Effector memory CD4-positive, alpha-beta T cell (primary cell): Measurements from ENCODE around the gene TTN.

Experiments used
- DNase-seq, 3 donors: peaks; one replicate each; pipeline ENCODE4 v3.0.0-alpha.2; 2020
- H3K27ac ChIP-seq: 2 replicates; pipeline ENCODE4 v1.7.0; 2013; ENCODE audit warnings: mild to moderate bottlenecking, low read length, moderate library complexity; ENCODE audit not compliant: insufficient read depth, poor library complexity, severe bottlenecking
- H3K27me3 ChIP-seq: replicated peaks from 2 replicates; pipeline ENCODE4 v1.7.0; 2013; ENCODE audit warnings: mild to moderate bottlenecking, low read length; ENCODE audit not compliant: insufficient read depth, control insufficient read depth, poor library complexity, severe bottlenecking
- H3K36me3 ChIP-seq: 2 replicates; pipeline ENCODE4 v1.7.0; 2013; ENCODE audit warnings: mild to moderate bottlenecking, low read length, moderate library complexity; ENCODE audit not compliant: control insufficient read depth, insufficient read depth
- H3K4me1 ChIP-seq: 2 replicates; pipeline ENCODE4 v1.7.0; 2013; ENCODE audit warnings: low read length, mild to moderate bottlenecking; ENCODE audit not compliant: control insufficient read depth, insufficient read depth, poor library complexity, severe bottlenecking
- H3K4me3 ChIP-seq: 2 replicates; pipeline ENCODE4 v1.7.0; 2013; ENCODE audit warnings: low read length, low read depth, mild to moderate bottlenecking; ENCODE audit not compliant: insufficient read depth, poor library complexity, severe bottlenecking
- H3K9me3 ChIP-seq: 2 replicates; pipeline ENCODE4 v1.7.0; 2013; ENCODE audit warnings: mild to moderate bottlenecking, low read length, moderate library complexity; ENCODE audit not compliant: control insufficient read depth

Gene TTN

DNA sequence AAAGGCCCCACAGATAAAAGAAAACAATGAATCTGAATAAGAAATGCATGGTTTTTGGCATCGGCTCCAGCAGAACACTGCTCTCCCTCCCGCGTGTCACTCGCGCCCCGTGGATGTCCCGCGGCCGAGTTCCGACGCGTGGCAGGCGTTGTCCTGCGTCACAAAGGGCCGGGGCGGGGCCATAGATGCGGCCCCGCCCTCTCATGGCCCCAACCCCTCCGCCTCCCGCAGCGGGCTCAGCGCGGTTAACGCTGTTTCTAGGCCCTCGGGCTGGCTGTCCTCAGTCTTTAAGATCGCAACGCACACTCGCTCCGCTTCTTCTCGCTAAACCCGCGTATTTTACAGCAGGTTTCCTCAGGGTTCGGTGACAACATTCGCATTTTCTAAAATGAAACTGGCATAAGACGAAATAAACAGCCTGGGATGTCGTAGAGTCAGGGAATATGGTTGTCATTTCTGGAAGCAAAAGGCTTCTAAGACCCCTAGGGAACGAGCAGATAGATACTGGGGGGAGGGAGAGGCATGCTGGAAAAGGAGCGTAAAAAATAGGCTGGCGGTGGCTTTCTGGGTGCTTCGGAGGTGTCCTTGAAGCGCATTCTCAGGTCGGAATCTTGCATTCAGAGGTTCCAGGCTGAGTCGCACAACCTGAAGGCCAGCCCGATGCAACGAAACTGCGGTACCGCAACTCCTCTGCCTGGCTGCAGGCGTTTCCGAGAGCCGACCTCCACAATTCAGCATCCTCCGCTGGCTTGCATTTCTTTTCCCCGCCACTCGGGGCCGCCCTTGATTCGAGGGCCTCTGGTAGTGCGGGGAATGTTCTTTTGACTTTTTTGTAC, 328.6 kb downstream of the TTN start, which contains the start of gene FKBP7:
TSS of gene FKBP7 (minus strand) at position 162 of the 836 bp plus-strand sequence. CDS start at position 61, 101 bp downstream.
- Histone ChIP-seq H3K27me3 (no peaks in the 10 kb centered on the region), H3K9me3 (no peaks in the 10 kb centered on the region), H3K4me1 (peaks cover 16% of the 10 kb centered on the region), H3K36me3 (no peaks in the 10 kb centered on the region), H3K4me3 (peak within 1 kb of the TSS; percentile 71), H3K27ac (peak within 1 kb of the TSS; percentile 84)
- DNase-seq: peak; percentile 79 to 82 (median 80)

DNA sequence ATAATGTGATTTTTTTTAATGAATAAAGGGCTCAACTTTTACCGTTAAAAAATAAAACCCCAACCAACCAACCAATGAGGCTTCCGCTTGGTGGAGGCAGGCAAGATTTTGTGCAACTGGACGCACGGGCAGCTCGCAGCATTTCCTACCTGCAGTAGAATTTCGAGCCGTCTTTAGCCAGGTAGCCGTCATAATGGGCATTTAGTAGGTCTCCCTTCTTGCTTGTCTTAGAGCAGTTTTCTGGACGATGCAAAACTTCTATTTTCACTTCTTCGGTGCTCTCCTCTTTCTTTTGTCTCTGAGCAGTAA, 329.1 kb downstream of the TTN start:
- Histone ChIP-seq H3K9me3 (no peaks in the 10 kb centered on the region), H3K27me3 (no peaks in the 10 kb centered on the region), H3K4me1 (peaks cover 16% of the 10 kb centered on the region), H3K4me3 (peak overlapping the region; percentile 71), H3K36me3 (no peaks in the 10 kb centered on the region), H3K27ac (peak overlapping the region; percentile 84)
- no peak for DNase-seq

DNA sequence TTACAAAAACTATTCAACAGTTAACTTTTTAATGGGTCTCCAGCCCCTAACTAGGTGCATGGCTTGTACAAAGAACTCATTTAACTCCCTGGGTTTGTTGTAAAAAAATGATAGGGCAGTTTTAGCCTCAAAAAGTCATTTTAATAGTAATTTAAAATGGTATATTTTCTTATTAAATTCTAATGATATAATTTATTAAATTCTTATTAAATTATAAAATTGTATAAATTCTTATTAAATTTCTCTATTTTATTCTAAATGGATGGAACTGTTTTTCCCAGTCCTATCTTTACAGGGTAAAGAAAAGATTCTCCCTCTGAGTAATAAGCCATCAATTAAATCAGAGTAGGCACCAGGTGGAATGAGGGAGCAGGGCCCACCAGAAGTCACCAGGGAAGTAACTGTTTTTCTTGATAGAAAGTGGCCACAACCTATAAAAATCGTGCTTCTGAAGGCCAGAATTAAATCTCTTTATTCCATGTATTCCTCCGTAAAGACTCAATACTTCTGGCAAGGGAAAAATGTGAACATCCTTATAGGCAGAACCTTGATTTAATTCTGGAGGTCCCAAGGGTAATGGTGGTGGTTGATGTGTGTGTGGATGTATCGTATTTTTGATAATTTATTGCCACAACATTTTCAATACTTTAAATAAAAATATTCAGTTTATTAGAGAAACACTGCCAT, 329.6 kb downstream of the TTN start:
- Histone ChIP-seq H3K27ac (peak overlapping the region; percentile 84), H3K27me3 (no peaks in the 10 kb centered on the region), H3K36me3 (no peaks in the 10 kb centered on the region), H3K4me3 (no peak overlapping the region), H3K9me3 (no peaks in the 10 kb centered on the region), H3K4me1 (peaks cover 12% of the 10 kb centered on the region)
- no peak for DNase-seq

DNA sequence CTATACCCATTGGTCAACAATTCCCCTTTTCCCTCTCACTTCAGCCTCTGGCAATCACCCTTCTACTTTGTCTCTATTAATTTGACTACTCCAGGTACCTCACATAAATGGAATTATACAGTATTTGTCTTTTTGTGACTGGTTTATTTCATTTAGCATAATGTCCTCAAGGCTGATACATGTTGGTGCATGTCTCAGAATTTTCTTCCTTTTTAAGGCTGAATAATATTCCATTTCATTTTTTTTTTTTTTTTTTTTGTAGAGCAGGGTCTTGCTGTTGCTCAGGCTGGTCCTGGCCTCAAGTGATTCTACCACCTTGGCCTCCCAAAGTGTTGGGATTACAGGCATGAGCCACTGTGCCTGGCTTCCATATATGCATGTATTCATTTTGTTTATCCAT, 330.7 kb downstream of the TTN start:
- H3K36me3 ChIP-seq: no peaks in the 10 kb centered on the region
- no peaks in the 10 kb centered on the region for H3K9me3 ChIP-seq
- H3K4me3 ChIP-seq: no peak overlapping the region
- no peaks in the 10 kb centered on the region for H3K27me3 ChIP-seq
- peaks cover 3% of the 10 kb centered on the region for H3K4me1 ChIP-seq
- no peak overlapping the region for H3K27ac ChIP-seq
- no peak for DNase-seq
